HG02642 (cell line): ENCODE measurements around the gene ACBD4.

Experiments
- ATAC-seq: cut with Tn5 transposase; IDR thresholded peaks from one replicate; pipeline ENCODE4 v1.9.1; 2021; ENCODE audit warnings: mild to moderate bottlenecking; ENCODE audit not compliant: unreplicated experiment, poor library complexity

The ACBD4 gene

GRCh38 chr17:45104029-45104428, 31.5 kb upstream of the ACBD4 start:
- no peak for ATAC-seq

- no peak for ATAC-seq
Observed at GRCh38 chr17:45104497-45104896, 31.0 kb upstream of the ACBD4 start.

- no peak for ATAC-seq
Observed at GRCh38 chr17:45104907-45105624, 30.4 kb upstream of the ACBD4 start.

GRCh38 chr17:45106096-45106495, 29.4 kb upstream of the ACBD4 start:
- no peak for ATAC-seq

GRCh38 chr17:45106582-45106981, 28.9 kb upstream of the ACBD4 start:
- ATAC-seq = no peak

GRCh38 chr17:45107293-45108010, 28.0 kb upstream of the ACBD4 start:
- ATAC-seq = no peak

DNA sequence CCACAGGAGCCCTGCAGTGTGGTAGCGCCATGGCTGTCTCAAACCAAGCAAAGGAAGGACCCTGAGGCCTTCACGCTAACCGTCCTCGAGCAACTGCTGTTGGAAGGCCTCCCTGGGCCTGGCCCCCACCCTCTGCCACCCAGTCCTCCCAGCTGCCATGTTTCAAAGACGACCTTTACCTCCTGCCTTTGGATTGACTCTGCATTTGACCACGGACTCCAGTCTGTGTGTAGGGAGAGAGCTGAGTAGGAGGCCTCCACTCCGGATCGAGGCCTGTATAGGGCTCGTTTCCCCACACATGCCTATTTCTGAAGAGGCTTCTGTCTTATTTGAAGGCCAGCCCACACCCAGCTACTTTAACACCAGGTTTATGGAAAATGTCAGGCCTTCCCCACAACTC, 27.4 kb upstream of the ACBD4 start:
- ATAC-seq = no peak

DNA sequence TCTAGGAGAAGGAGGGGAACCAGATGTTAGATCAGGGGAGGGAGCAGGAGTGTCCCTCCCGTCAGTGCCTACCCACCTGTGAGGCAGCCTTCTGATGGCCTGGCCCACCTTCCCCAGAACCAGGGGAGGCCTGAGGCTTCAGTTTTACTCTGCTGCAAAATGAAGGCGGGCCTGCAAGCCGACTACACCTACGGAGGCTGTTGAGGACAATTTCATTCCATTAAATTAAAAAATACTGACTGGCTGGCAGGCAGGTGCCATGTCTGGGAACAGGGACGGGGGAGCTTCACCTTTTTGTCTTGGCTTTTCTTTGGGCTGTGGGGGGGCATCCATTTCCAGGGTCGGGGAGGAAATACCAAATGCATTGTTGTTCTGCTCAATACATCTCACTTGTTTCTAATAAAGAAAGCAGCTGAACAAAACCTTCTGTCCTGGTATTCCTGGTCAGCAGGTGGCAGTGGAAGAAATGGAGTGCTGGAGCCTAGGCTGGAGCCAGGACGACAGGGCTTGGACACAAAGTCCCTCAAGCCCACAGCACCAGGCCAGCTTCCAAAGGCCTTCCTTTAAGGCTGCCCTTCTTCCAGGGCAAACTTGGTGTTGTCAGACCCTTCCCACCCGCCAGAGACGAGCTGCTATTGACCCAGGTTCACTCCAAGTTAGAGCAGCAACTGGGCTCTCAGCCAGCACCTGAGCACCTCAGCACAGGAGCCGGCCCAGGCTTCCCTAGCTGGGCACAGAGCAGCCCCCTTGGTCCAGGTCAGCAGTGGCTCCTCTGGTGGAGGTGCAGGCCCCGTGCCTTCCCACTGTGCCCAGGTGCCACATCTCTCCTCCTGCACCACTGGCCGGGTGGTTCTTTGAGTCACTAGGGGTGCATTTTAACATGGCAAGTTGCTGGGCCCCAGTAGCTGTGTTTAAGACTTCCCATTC, 26.6 kb upstream of the ACBD4 start:
- ATAC-seq = no peak

GRCh38 chr17:45110676-45111611, 24.5 kb upstream of the ACBD4 start:
- no peak for ATAC-seq

GRCh38 chr17:45111850-45112249, 23.6 kb upstream of the ACBD4 start:
- no peak for ATAC-seq

DNA sequence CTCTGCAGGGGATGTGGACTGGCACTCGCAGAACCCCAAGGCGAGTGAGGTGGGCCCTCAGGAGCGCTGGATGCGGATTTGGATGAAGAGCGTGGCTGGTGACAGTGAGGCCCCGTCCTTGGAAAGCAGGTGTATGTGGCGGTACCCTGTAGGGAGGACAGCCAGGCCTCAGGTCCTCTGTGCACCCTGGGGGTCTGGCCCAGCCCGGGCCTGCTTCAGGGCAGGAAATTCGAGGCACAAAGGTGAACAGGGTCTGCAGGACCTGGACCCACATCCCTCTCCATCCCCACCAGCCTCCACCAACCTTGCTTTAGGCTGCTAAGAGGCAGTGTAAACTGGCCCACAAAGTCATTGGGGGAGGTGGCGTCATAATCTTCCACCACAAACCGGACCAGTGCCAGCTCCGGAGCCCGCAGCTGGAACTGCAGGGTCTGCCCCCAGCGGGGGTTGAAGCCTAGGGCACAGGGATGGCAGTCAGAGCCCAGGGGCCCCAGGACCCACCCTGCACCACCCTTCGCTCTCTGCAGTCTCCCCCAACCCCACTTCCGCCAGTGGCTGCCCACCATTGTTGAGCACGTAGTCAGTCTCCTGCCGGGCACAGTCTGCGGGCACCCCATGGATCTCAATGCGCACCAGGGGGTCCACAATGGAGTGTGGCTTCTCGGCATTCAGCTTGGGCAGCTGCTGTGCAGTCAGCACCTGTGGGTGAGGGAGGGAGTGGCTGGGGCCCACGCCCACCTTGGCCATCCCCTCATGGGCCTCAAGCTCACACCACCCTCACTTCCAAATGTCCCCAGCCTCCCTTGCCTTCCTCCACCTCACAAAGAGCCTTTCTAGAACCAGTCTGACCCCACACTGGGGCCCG, 22.7 kb upstream of the ACBD4 start:
- no peak for ATAC-seq

GRCh38 chr17:45113424-45113754, 22.1 kb upstream of the ACBD4 start:
- no peak for ATAC-seq

DNA sequence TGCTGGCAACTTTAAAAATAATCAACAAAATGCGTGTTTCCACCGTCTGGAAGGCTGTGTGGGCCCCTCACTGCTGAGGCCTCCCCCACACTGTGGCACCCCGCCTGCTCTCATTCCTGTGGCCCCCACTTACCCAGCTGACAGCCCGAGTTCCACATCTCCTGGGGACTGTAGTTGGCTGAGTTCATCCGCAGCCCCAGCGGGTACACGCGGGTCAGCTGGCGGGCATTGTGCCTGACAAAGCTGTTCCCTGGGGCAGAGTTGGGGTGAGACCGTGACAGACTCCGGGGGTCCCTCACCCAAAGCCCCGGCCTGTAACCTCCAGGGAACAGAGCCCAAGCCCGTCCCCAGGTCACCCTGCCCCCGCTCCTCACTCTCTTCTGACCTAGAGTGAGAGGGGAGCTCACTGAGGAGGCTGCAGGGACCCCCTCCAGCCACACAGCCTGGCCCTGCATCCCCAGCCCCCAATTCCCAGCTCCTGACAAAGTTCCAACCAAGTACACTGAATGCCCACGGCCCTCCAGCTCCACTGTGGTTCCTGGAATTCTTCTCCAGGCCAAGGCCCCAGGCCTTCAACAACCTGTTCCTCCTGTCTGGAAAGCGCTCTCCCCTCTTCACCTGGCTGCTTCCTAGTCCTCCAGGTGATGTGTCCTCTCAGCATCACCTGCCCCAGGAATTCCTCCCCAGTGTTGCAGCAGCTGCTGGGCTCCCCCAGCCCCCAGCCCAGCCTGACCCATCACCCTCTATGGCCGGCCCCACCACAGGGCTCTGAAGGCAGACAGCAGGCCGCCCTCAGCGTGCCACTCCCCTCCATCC, 21.2 kb upstream of the ACBD4 start:
- no peak for ATAC-seq

GRCh38 chr17:45115015-45115625, 20.4 kb upstream of the ACBD4 start:
- no peak for ATAC-seq

GRCh38 chr17:45115871-45116270, 19.6 kb upstream of the ACBD4 start:
- ATAC-seq = no peak

- no peak for ATAC-seq
Observed at GRCh38 chr17:45116434-45117016, 19.0 kb upstream of the ACBD4 start.

DNA sequence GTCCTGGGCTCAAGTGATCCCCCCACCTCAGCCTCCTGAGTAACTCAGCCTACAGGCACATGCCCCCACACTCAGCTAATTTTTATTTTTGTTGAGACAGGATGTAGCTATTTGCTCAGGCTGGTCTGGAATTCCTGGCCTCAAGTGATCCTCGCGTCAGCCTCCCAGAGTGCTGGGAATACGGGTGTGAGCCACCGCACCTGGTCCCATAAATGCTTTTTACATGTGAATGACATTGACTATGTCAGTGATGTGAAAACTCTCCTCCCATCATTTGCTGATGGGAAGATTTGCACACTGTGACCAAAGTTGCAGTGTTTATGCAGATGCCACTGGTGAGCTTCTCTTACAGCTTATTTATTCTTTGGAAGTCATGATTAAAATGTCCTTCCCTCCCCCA, 18.2 kb upstream of the ACBD4 start:
- no peak for ATAC-seq
